GM23248 (cell line): Measurements from ENCODE around the gene CLEC16A.

Experiments used
- EZH2 ChIP-seq: fragments of 200-600 bp; sonication (generic); IDR thresholded peaks from 2 replicates; pipeline ENCODE4 v1.6.1; 2018; ENCODE audit warnings: antibody characterized with exemption, mild to moderate bottlenecking; ENCODE audit not compliant: insufficient read depth, poor library complexity, severe bottlenecking
- EZH2phosphoT487 ChIP-seq: fragments of 200-600 bp; sonication (generic); IDR thresholded peaks from 2 replicates; pipeline ENCODE4 v1.6.1; 2018; ENCODE audit warnings: antibody characterized with exemption, moderate library complexity, mild to moderate bottlenecking, low read depth; ENCODE audit not compliant: insufficient read depth

DNA sequence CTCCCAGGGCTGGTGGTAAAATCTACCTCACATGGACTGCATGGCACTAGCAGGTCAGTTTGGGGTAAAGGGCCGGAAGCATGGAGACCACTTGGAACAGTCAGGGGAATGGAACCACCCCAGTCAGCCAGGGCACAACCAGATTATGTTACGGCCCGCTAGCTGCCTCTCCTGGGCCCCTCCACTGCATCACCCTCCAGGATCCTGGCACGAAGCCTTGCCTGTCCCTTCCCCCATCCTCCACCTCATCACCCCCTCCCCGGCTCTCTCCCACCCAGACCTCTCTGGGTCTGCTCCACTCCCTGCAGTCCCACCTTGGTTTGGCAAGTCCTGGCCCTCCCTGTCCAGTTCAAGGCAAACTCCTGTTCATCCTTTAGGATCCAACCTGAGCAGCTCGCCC, 91.7 kb downstream of the CLEC16A start:
- TF ChIP-seq EZH2 (no peak), EZH2phosphoT487 (no peak)
